GM20431 (cell line): Measurements from ENCODE around the gene MTHFS.
"Not testable (repeated sequence)": the region's sequence is repeated elsewhere in the genome, so short reads cannot be mapped to it uniquely, and the experiment has no call there.

ENCODE experiments used
- in situ Hi-C: fragments of 300-500 bp; cut with MseI, MboI; formaldehyde crosslinking; loops from one replicate; pipeline ENCODE4 v1.15.0; 2020; ENCODE audit warnings: low sequenced_read_pairs; ENCODE audit not compliant: unreplicated experiment

Gene MTHFS

GRCh38 chr15:79916502-79917132 is 19.8 kb upstream of the MTHFS start:
- in situ Hi-C loops = no loop called here

DNA sequence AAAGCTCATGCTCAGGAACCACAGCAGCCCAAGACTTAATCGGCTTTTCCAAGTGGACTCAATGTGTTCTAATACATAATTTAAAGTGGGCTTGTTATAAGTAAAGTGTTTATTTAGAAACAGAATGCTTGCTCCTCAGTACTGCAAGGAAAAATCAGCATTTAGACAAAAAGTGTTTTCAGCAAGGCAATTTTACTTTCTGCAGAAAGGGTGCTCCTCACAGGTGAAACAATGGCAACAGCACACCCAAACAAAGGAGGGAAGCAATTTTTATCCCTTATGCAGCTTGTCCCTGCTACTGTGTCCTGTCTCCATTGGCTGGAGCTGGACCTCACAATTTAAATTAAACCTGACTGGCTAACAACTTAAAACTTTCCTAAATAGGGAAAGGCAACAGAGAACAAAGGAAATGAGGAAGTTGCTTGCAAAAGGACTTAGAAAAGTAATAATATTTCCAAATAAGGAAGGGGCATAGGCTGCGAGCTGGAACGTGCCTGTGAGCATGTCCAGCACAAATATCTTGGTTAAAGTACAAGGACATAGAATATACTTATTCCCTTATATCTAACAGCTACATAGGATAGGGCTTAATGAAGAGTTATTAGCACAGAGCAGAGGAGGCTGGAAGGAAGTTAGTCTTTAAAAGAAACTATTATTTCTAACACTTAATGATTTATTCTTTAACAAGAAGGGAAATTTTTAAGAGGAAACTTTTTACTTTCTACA is 19.1 kb upstream of the MTHFS start:
- in situ Hi-C loops = not testable (repeated sequence)

DNA sequence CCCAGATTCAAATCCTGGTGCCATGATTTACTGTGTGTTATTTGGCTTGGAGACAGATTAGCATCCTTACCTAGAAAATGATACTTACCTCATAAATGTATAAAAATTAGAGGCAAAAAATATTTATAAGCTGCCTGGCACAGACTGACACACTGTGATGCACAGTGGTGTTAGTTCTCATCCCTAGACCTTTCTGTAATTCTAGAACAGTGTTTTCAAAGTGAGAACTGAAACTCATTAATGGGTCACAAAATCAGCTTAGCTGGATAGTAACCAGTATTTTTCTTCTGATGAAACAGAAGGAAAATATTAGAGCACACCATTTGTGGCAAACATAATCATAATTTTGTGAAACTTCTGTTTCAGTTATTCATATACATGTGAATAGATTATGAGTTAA is 17.9 kb upstream of the MTHFS start:
- in situ Hi-C loops = no loop called here

GRCh38 chr15:79909556-79910335 is 12.9 kb upstream of the MTHFS start:
- in situ Hi-C loops = not testable (repeated sequence)

- in situ Hi-C loops = no loop called here
Measured at GRCh38 chr15:79904271-79904670, 7.5 kb upstream of the MTHFS start.

DNA sequence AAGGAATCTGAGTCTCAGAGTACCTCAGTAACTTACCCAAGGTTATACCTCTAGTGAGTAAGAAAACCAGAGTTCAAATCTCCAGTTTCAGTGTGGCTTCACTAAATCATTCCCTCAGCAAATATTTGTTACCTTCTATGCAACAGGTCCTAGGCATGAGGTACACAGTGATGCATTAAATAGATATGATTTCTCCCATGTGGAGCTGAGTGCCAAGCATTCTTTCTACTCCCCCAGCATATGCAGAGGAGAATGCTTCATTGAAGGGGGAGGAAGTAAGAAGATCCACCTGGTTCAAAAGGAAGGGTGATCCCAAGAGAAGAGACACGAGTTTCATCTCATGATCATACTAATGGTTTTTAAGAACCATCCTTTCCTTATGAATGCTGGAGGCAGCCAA is 6.8 kb upstream of the MTHFS start:
- in situ Hi-C loops = no loop called here

GRCh38 chr15:79903144-79903543 is 6.3 kb upstream of the MTHFS start:
- in situ Hi-C loops = no loop called here

- in situ Hi-C loops = no loop called here
Measured at GRCh38 chr15:79901958-79902357, 5.1 kb upstream of the MTHFS start.

DNA sequence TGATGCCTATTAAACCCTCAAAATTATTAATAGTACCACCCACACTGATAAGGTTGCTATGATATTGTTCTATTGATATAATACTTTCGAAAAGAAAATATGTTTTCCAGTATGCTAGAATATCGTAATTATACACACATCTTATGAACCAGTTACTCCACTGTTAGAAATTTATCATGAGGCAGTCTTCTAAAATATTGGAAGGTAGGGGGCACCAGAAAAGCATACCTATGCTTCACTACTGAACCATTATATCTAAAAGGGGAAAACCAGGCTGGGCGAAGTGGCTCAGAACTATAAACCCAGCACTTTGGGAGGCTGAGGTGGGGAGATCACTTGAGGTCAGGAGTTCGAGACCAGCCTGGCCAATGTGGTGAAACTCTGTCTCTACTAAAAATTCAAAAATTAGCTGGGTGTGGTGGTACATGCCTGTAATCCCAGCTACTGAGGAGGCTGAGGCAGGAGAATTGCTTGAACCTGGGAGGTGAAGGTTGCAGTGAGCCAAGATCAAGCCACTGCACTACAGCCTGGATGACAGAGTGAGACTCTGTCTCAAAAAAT is 4.1 kb upstream of the MTHFS start:
- in situ Hi-C loops = not testable (repeated sequence)

- in situ Hi-C loops = no loop called here
Measured at GRCh38 chr15:79900087-79900486, 3.3 kb upstream of the MTHFS start.

GRCh38 chr15:79898786-79899185 is 2.0 kb upstream of the MTHFS start:
- in situ Hi-C loops = not testable (repeated sequence)

DNA sequence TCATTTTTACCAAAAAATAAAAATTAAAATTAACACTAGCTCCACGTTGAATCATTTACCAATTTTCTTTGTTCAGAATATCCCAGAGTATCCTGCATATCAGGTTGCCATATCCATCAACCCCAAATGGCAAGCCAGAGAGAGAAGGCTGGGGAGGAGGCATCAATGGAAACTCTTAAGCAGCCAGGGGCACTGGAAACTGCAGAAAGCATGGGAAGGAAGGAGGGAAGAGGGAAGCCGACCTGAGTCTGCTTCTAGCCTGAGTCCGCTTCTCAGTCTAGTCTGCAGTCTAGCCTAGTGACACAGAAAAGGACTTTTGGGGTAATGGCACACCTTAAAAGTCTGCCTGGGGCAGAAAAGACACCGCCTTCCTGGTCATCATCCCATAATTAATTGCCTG is 1.6 kb upstream of the MTHFS start:
- in situ Hi-C loops = no loop called here

DNA sequence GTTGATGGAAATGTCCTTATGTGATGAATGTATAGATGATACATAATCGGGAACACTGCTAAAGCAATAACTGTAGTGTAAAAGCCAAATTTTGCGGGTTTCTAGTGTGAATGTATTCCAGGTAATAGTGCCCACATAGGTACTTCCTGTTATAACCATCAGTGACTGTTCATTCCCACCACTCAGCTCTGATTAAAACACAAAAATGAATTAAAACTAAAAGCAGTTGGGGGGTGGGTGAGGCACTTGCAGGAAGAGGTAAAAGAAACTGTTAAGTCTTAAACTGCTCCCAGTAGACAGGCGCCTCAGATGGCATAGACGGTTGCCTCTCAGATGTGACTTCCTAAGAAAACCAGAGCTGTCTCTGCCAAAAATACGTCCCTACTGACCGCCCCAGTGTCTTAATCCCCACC is 893 bp upstream of the MTHFS start:
- in situ Hi-C loops = no loop called here

DNA sequence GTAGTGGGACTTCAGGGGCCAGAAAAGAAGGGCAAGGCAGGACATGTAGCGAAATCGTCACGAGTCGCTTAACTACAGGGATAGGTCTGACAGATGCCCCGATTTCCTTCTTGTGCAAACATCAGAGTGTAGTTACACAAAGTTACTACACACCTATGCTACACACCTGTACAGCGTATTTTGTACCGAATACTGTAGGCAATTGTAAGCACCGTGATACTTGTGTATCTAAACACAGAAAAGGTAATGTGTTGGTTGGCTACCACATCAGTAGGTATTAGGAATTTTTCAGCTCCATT is 515 bp upstream of the MTHFS start:
- in situ Hi-C loops = no loop called here

DNA sequence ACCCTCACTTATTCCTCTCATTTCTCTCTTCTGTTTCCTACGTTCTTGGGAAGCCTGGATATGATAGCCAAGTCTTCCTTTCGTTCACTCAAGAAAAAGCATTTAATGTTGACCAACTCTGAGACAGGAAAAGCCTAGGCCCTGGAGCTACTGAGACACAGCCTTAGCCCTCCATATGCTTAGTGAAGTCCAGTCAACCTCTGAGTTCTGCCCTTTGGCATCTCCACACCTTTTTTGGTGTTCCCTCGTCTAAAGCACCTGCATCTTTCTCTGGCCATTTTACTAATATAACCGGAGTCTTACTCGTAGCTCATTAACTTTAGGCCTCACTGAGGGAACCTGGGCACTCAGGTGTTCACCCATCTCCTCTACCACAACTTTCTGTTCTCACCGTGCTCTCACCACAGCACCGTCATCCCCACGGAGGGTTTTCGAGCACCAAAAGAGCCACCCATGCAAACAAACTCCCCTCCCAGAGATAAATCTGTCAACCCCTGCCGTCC is 632 bp downstream of the MTHFS start:
- in situ Hi-C loops = no loop called here

- in situ Hi-C loops = no loop called here
Measured at GRCh38 chr15:79887054-79887930, 9.5 kb downstream of the MTHFS start.

- in situ Hi-C loops = no loop called here
Measured at GRCh38 chr15:79886124-79886523, 10.7 kb downstream of the MTHFS start.

DNA sequence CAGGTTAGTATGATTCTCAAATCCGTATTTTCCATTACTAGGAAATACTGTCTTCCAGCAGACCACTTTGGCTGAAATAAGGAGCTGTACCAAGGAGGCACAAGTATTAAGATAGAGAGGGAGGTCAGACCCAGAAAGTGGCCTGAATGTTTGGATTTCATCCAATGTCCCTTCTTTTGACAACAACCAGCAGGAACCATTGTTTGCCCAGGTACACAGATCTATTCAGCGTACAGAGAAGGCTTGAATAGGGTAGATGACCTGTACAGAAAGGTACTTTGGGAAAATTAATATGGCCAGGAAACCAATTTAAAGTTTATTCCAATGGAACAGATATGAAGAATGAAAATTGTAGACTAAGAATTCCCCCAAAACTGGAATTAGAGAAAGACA is 12.6 kb downstream of the MTHFS start:
- in situ Hi-C loops = no loop called here

GRCh38 chr15:79883579-79884203 is 13.1 kb downstream of the MTHFS start:
- in situ Hi-C loops = no loop called here

DNA sequence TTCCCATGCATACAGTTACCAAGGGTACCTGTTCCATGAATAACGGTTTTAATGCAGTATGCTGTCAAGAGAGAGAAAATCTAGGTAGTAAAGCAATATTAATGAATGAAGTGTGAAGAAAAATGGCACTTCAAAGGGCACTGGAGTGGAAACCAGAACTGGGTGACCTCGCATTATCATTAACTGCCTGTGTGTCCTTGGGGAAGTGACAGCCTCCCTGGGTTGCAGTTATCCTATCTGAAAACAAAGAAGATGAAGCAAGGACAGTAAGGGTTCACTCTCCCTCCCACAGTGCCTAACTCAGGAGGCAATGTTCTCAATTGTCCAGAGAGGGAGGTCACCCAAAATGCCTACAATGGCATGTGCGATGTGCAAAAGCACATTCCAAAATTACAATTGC is 15.1 kb downstream of the MTHFS start:
- in situ Hi-C loops = no loop called here
